GM12878 (cell line): Measurements from ENCODE around the gene SLC24A3. TPM values are rescaled to one million over a fixed set of nuclear protein-coding genes. Genes with fewer than 3 reads are reported as not detected.

Experiments
- ATAC-seq: fragments of 200-7000 bp; cut with Tn5 transposase; 3 replicates; pipeline ENCODE4 v1.9.1; 2020; ENCODE audit warnings: mild to moderate bottlenecking, moderate library complexity
- BruUV-seq: library from RNA; stranded (reverse); fragments of 400-500 nt; replicated peaks from 2 replicates; lab custom pipeline; 2021; lab: Mats Ljungman, UMichigan
- CTCF ChIA-PET: fragments of 300-600 bp; sonication (Branson Sonifier 250); formaldehyde crosslinking; extraction: SDS; loops from one replicate; lab custom pipeline; 2021; ENCODE audit warnings: inconsistent platforms; lab: Yijun Ruan, JAX
- POLR2A ChIA-PET: fragments of 350-600 bp; formaldehyde crosslinking; extraction: SDS; loops from one replicate; lab custom pipeline; 2021; ENCODE audit warnings: inconsistent platforms; lab: Charles Lee
- RAD21 ChIA-PET: fragments of 300-600 bp; sonication (Branson Sonifier 250); formaldehyde crosslinking; loops from one replicate; lab custom pipeline; 2023; ENCODE audit warnings: antibody characterized with exemption; ENCODE audit not compliant: unreplicated experiment; lab: Charles Lee
- SMC1A ChIA-PET: fragments of 300-600 bp; sonication (Branson Sonifier 250); formaldehyde crosslinking; loops from one replicate; lab custom pipeline; 2023; ENCODE audit not compliant: unreplicated experiment, uncharacterized antibody; lab: Charles Lee
- DNase-seq: peaks from one replicate; pipeline ENCODE4 v3.0.0-alpha.2; 2011; ENCODE audit warnings: low read depth, low spot score
- FAIRE-seq: peaks from 3 replicates; lab custom pipeline; 2011; peaks lifted over from hg19 to GRCh38; lab: Jason Lieb, UNC
- H2AFZ ChIP-seq: 2 replicates; pipeline ENCODE4 v1.6.0; 2011; ENCODE audit warnings: low read depth, low read length, control low read depth; ENCODE audit not compliant: control insufficient read depth
- H3K27ac ChIP-seq: 2 replicates; pipeline ENCODE4 v1.5.1; 2011; ENCODE audit warnings: control low read depth; ENCODE audit not compliant: control insufficient read depth, insufficient read depth
- H3K27me3 ChIP-seq, 2 experiments: replicated peaks in 1 of 2; 2 replicates each; pipeline versions ENCODE4 v1.6.0 to v1.6.1; 2011; ENCODE audit warnings: low read length in 1 of 2; ENCODE audit not compliant: control insufficient read depth in 2 of 2, insufficient read depth in 2 of 2
- H3K36me3 ChIP-seq, 2 experiments: 2 replicates each; pipeline ENCODE4 v1.5.1; 2011; ENCODE audit warnings: low read length in 1 of 2; ENCODE audit not compliant: control insufficient read depth in 2 of 2, insufficient read depth in 2 of 2
- H3K4me1 ChIP-seq: 2 replicates; pipeline ENCODE4 v1.6.1; 2011; ENCODE audit warnings: mild to moderate bottlenecking, low read length, moderate library complexity, mixed read lengths; ENCODE audit not compliant: control insufficient read depth, insufficient read depth
- H3K4me2 ChIP-seq: 2 replicates; pipeline ENCODE4 v1.6.0; 2011; ENCODE audit warnings: control low read depth; ENCODE audit not compliant: control insufficient read depth, insufficient read depth
- H3K4me3 ChIP-seq: fragments of 200-600 bp; sonication (generic); 2 replicates; pipeline ENCODE4 v1.5.1; 2016
- H3K79me2 ChIP-seq: 2 replicates; pipeline ENCODE4 v1.6.0; 2011; ENCODE audit warnings: low read length; ENCODE audit not compliant: control insufficient read depth, insufficient read depth
- H3K9ac ChIP-seq: 2 replicates; pipeline ENCODE4 v1.8.0; 2011; ENCODE audit warnings: low read length, control low read depth, mixed read lengths; ENCODE audit not compliant: control insufficient read depth, insufficient read depth
- H3K9me3 ChIP-seq: replicated peaks from 3 replicates; pipeline ENCODE4 v1.5.1; 2011; ENCODE audit warnings: mild to moderate bottlenecking, low read length; ENCODE audit not compliant: control insufficient read depth, insufficient read depth
- H4K20me1 ChIP-seq: 2 replicates; pipeline ENCODE4 v1.6.0; 2011; ENCODE audit not compliant: control insufficient read depth, insufficient read depth
- HDAC6 ChIP-seq: fragments of 200-600 bp; sonication (generic); IDR thresholded peaks from one replicate; pipeline ENCODE4 v1.8.0; 2017; ENCODE audit warnings: antibody characterized with exemption; ENCODE audit not compliant: unreplicated experiment
- KDM1A ChIP-seq: fragments of 200-600 bp; sonication (generic); IDR thresholded peaks from 2 replicates; pipeline ENCODE4 v1.6.1; 2016; ENCODE audit warnings: borderline replicate concordance
- POU2F2 ChIP-seq: IDR thresholded peaks from 3 replicates; pipeline ENCODE4 v1.6.1; 2011; ENCODE audit warnings: low read depth, mild to moderate bottlenecking, low read length, borderline replicate concordance
- TARDBP ChIP-seq: IDR thresholded peaks from 2 replicates; pipeline ENCODE4 v1.6.1; 2016; ENCODE audit warnings: borderline replicate concordance
- WGBS: methylation state at CpG from one replicate; pipeline ENCODE4 v1.1.6; 2016; ENCODE audit warnings: low lambda C conversion rate; ENCODE audit not compliant: insufficient replicate concordance, insufficient coverage; ENCODE audit errors: missing lambda C conversion rate; 5-methylcytosine and 5-hydroxymethylcytosine counted together
- in situ Hi-C: fragments of 300-500 bp; cut with MboI; formaldehyde crosslinking; loops from 9 replicates; pipeline ENCODE4 v1.14.3; 2018; ENCODE audit warnings: mixed read lengths
- intact Hi-C: fragments of 100-400 bp; cut with micrococcal nuclease; formaldehyde crosslinking; loops from one replicate; pipeline ENCODE4 v1.14.2; 2022; ENCODE audit not compliant: unreplicated experiment
- polyA plus RNA-seq, 11 experiments: library from polyadenylated mRNA; depleted of rRNA in 4 of 11; unstranded in 6 of 11; stranded (reverse) in 5 of 11; fragments of >200 nt; fragmentation: Nextera tagmentation in 4 of 11; fragmentation: Illumina TruSeq in 1 of 11; extraction: Ambion mirVana in 4 of 11; extraction: Trizol in 1 of 11; gene quantifications; 1 replicate in 1 of 11; 2 replicates in 10 of 11; pipeline versions ENCODE4 v1.2.1 to v1.2.3, GENCODE V29; 2011 to 2016; ENCODE audit warnings: inconsistent platforms in 2 of 11, missing spikeins in 2 of 11, low read depth in 1 of 11
- total RNA-seq, 4 experiments: library from RNA; depleted of rRNA in 3 of 4; stranded (reverse); fragments of >200 nt in 3 of 4; fragmentation: Illumina TruSeq in 1 of 4; extraction: Trizol in 1 of 4; gene quantifications; 2 replicates each; pipeline versions ENCODE4 v1.2.1 to v1.2.3, GENCODE V29; 2013 to 2021
- TF ChIP-seq, protein P1 (sequence below): IDR thresholded peaks from 2 replicates; pipeline ENCODE4 v1.6.1; 2012; ENCODE audit warnings: improper control_type of control experiment, low read depth, low read length; ENCODE audit not compliant: insufficient replicate concordance
- TF ChIP-seq, protein P2 (sequence below): fragments of 450-650 bp; IDR thresholded peaks from 2 replicates; pipeline ENCODE4 v1.6.1; 2017; ENCODE audit warnings: low read depth, mild to moderate bottlenecking, moderate library complexity
- TF ChIP-seq, protein P3 (sequence below): fragments of 450-650 bp; formaldehyde crosslinking; IDR thresholded peaks from 2 replicates; pipeline ENCODE4 v1.4.0; 2022; ENCODE audit warnings: mild to moderate bottlenecking, moderate library complexity
- TF ChIP-seq, protein P4 (sequence below), 3 experiments: IDR thresholded peaks in 2 of 3; conservative IDR thresholded peaks in 1 of 3; 2 replicates each; pipeline ENCODE4 v1.5.1; 2011; ENCODE audit warnings: low read depth in 3 of 3, low read length in 3 of 3, mild to moderate bottlenecking in 3 of 3, control low read depth in 2 of 3, moderate library complexity in 2 of 3, inconsistent platforms in 1 of 3, mixed read lengths in 1 of 3; ENCODE audit not compliant: control insufficient read depth in 2 of 3, insufficient read depth in 1 of 3; ENCODE audit errors: extremely low read depth in 1 of 3
- TF ChIP-seq, protein P5 (sequence below): IDR thresholded peaks from 2 replicates; pipeline ENCODE4 v1.6.1; 2011; ENCODE audit warnings: borderline replicate concordance, low read depth, mild to moderate bottlenecking, moderate library complexity, low read length; ENCODE audit not compliant: insufficient read depth, poor library complexity, severe bottlenecking

Gene SLC24A3
- total and polyA plus RNA-seq, 10 of the 15 experiments (the other 5 are each of a cell fraction or from before 2014, with no cell fraction given) = 0.04 TPM; not detected in 9

DNA sequence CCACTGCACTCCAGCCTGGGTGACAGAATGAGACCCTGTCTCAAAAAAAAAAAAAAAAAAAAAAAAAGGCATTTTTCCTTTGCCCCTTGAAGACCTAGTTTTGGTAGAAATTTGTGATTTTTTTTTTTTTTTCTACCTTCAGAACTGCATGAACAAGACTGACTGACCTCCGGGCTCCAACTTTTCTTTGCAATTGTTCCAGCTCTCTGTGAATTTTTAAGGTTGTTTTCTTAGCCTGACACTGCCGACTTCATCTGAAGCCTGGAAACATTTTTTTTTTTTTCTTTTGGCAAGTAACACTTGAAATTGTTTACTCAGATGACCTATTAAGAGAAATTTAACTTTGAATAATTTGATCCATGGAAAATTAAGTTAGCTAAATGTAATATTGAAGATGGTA is 73.0 kb downstream of the SLC24A3 start:
- in situ Hi-C loops (no loop called here), intact Hi-C loops (no loop called here)
- Histone ChIP-seq H3K4me1 (no peaks in the 10 kb centered on the region), H3K36me3 (no peaks in the 10 kb centered on the region), H3K4me3 (no peak overlapping the region), H3K27me3 (no peaks in the 10 kb centered on the region; a peak in 1 of 4 replicates), H3K79me2 (no peaks in the 10 kb centered on the region), H3K9ac (no peak overlapping the region), H3K9me3 (no peaks in the 10 kb centered on the region), H4K20me1 (no peaks in the 10 kb centered on the region), H3K27ac (no peak overlapping the region), H2AFZ (no peak overlapping the region), H3K4me2 (no peak overlapping the region)
- WGBS = 32% methylated on average over 2 of the region's 2 CpGs
- ChIA-PET RAD21 (no interaction called here), POLR2A (no interaction called here), SMC1A (interaction anchor here (0.6 to 1.7 kb wide), 2 partner anchors 14 to 376 kb away, joined by 3 to 4 read pairs; no protein-coding TSS in a partner anchor), CTCF (no interaction called here)
- DNase-seq (no peak), FAIRE-seq (no peak), ATAC-seq (no peak)
- BruUV-seq = no TSS peak
- TF ChIP-seq, protein P1, sequence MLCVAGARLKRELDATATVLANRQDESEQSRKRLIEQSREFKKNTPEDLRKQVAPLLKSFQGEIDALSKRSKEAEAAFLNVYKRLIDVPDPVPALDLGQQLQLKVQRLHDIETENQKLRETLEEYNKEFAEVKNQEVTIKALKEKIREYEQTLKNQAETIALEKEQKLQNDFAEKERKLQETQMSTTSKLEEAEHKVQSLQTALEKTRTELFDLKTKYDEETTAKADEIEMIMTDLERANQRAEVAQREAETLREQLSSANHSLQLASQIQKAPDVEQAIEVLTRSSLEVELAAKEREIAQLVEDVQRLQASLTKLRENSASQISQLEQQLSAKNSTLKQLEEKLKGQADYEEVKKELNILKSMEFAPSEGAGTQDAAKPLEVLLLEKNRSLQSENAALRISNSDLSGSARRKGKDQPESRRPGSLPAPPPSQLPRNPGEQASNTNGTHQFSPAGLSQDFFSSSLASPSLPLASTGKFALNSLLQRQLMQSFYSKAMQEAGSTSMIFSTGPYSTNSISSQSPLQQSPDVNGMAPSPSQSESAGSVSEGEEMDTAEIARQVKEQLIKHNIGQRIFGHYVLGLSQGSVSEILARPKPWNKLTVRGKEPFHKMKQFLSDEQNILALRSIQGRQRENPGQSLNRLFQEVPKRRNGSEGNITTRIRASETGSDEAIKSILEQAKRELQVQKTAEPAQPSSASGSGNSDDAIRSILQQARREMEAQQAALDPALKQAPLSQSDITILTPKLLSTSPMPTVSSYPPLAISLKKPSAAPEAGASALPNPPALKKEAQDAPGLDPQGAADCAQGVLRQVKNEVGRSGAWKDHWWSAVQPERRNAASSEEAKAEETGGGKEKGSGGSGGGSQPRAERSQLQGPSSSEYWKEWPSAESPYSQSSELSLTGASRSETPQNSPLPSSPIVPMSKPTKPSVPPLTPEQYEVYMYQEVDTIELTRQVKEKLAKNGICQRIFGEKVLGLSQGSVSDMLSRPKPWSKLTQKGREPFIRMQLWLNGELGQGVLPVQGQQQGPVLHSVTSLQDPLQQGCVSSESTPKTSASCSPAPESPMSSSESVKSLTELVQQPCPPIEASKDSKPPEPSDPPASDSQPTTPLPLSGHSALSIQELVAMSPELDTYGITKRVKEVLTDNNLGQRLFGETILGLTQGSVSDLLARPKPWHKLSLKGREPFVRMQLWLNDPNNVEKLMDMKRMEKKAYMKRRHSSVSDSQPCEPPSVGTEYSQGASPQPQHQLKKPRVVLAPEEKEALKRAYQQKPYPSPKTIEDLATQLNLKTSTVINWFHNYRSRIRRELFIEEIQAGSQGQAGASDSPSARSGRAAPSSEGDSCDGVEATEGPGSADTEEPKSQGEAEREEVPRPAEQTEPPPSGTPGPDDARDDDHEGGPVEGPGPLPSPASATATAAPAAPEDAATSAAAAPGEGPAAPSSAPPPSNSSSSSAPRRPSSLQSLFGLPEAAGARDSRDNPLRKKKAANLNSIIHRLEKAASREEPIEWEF = no peak
- no peak for TF ChIP-seq TARDBP
- TF ChIP-seq, protein P2, sequence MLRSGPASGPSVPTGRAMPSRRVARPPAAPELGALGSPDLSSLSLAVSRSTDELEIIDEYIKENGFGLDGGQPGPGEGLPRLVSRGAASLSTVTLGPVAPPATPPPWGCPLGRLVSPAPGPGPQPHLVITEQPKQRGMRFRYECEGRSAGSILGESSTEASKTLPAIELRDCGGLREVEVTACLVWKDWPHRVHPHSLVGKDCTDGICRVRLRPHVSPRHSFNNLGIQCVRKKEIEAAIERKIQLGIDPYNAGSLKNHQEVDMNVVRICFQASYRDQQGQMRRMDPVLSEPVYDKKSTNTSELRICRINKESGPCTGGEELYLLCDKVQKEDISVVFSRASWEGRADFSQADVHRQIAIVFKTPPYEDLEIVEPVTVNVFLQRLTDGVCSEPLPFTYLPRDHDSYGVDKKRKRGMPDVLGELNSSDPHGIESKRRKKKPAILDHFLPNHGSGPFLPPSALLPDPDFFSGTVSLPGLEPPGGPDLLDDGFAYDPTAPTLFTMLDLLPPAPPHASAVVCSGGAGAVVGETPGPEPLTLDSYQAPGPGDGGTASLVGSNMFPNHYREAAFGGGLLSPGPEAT = no peak
- no peak for TF ChIP-seq POU2F2
- TF ChIP-seq, protein P3, sequence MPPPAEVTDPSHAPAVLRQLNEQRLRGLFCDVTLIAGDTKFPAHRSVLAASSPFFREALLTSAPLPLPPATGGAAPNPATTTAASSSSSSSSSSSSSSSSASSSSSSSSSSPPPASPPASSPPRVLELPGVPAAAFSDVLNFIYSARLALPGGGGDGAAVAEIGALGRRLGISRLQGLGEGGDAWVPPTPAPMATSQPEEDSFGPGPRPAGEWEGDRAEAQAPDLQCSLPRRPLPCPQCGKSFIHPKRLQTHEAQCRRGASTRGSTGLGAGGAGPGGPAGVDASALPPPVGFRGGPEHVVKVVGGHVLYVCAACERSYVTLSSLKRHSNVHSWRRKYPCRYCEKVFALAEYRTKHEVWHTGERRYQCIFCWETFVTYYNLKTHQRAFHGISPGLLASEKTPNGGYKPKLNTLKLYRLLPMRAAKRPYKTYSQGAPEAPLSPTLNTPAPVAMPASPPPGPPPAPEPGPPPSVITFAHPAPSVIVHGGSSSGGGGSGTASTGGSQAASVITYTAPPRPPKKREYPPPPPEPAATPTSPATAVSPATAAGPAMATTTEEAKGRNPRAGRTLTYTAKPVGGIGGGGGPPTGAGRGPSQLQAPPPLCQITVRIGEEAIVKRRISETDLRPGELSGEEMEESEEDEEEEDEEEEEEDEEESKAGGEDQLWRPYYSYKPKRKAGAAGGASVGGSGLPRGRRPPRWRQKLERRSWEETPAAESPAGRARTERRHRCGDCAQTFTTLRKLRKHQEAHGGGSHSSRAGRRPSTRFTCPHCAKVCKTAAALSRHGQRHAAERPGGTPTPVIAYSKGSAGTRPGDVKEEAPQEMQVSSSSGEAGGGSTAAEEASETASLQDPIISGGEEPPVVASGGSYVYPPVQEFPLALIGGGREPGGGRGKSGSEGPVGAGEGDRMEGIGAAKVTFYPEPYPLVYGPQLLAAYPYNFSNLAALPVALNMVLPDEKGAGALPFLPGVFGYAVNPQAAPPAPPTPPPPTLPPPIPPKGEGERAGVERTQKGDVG (CRISPR knock-in tag) = no peak
- TF ChIP-seq HDAC6 = no peak
- TF ChIP-seq KDM1A = no peak
- TF ChIP-seq, protein P4, sequence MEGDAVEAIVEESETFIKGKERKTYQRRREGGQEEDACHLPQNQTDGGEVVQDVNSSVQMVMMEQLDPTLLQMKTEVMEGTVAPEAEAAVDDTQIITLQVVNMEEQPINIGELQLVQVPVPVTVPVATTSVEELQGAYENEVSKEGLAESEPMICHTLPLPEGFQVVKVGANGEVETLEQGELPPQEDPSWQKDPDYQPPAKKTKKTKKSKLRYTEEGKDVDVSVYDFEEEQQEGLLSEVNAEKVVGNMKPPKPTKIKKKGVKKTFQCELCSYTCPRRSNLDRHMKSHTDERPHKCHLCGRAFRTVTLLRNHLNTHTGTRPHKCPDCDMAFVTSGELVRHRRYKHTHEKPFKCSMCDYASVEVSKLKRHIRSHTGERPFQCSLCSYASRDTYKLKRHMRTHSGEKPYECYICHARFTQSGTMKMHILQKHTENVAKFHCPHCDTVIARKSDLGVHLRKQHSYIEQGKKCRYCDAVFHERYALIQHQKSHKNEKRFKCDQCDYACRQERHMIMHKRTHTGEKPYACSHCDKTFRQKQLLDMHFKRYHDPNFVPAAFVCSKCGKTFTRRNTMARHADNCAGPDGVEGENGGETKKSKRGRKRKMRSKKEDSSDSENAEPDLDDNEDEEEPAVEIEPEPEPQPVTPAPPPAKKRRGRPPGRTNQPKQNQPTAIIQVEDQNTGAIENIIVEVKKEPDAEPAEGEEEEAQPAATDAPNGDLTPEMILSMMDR (IDR thresholded peaks at IDR 0.05 in 2 of 3, conservative IDR thresholded peaks at IDR 0.05 in 1 of 3; ENCODE audit: control insufficient read depth in 2 of 3, extremely low read depth in 1 of 3, insufficient read depth in 1 of 3, low read depth in 3 of 3, low read length in 3 of 3) = no peak
- TF ChIP-seq, protein P5, sequence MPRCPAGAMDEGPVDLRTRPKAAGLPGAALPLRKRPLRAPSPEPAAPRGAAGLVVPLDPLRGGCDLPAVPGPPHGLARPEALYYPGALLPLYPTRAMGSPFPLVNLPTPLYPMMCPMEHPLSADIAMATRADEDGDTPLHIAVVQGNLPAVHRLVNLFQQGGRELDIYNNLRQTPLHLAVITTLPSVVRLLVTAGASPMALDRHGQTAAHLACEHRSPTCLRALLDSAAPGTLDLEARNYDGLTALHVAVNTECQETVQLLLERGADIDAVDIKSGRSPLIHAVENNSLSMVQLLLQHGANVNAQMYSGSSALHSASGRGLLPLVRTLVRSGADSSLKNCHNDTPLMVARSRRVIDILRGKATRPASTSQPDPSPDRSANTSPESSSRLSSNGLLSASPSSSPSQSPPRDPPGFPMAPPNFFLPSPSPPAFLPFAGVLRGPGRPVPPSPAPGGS = no peak
